ENCODE data around the gene MCF2L. TPM values are rescaled to one million over a fixed set of nuclear protein-coding genes. Genes with fewer than 3 reads are reported as not detected.

MCF2L gene
- total RNA-seq, 1 experiment from 2014 or later, result not detected

- Mint-ChIP-seq H3K27me3 (ENCODE audit: insufficient read depth, unreplicated experiment) (peaks cover 6% of the 10 kb centered on the region), H3K4me3 (ENCODE audit: unreplicated experiment) (no peak overlapping the region), H3K36me3 (ENCODE audit: insufficient read depth, unreplicated experiment) (no peaks in the 10 kb centered on the region), H3K9me3 (ENCODE audit: unreplicated experiment) (no peaks in the 10 kb centered on the region), H3K27ac (ENCODE audit: low read depth, unreplicated experiment) (no peak overlapping the region), H3K4me1 (ENCODE audit: insufficient read depth, unreplicated experiment) (no peaks in the 10 kb centered on the region)
- intact Hi-C loops (cut with micrococcal nuclease), result no loop called here
- TF ChIP-seq CTCF (IDR thresholded peaks at IDR 0.05; ENCODE audit: unreplicated experiment), result no peak
- CTCF ChIA-PET, result no interaction called here
- no TSS peak for BruUV-seq (replicated peaks)
- POLR2A ChIA-PET, result no interaction called here
- no peak for DNase-seq (ENCODE audit: unreplicated experiment)
Observed at GRCh38 chr13:112959701-112960542, 9.1 kb upstream of the MCF2L start.

- DNase-seq (ENCODE audit: unreplicated experiment), result no peak
- no TSS peak for BruUV-seq (replicated peaks)
- H3K36me3 Mint-ChIP-seq (ENCODE audit: insufficient read depth, unreplicated experiment), result no peaks in the 10 kb centered on the region
- no peak for TF ChIP-seq CTCF (IDR thresholded peaks at IDR 0.05; ENCODE audit: unreplicated experiment)
- intact Hi-C loops (cut with micrococcal nuclease), result no loop called here
- H3K9me3 Mint-ChIP-seq (ENCODE audit: unreplicated experiment), result no peaks in the 10 kb centered on the region
- CTCF ChIA-PET, result no interaction called here
- no peak overlapping the region for H3K27ac Mint-ChIP-seq (ENCODE audit: low read depth, unreplicated experiment)
- POLR2A ChIA-PET, result no interaction called here
- peaks cover 13% of the 10 kb centered on the region for H3K27me3 Mint-ChIP-seq (ENCODE audit: insufficient read depth, unreplicated experiment)
- H3K4me3 Mint-ChIP-seq (ENCODE audit: unreplicated experiment), result no peak overlapping the region
- no peaks in the 10 kb centered on the region for H3K4me1 Mint-ChIP-seq (ENCODE audit: insufficient read depth, unreplicated experiment)
Observed at GRCh38 chr13:112960706-112961105, 8.3 kb upstream of the MCF2L start.

GRCh38 chr13:112961457-112962369, 7.3 kb upstream of the MCF2L start:
- POLR2A ChIA-PET, result no interaction called here
- Mint-ChIP-seq H3K9me3 (ENCODE audit: unreplicated experiment) (no peaks in the 10 kb centered on the region), H3K27ac (ENCODE audit: low read depth, unreplicated experiment) (no peak overlapping the region), H3K27me3 (ENCODE audit: insufficient read depth, unreplicated experiment) (peaks cover 24% of the 10 kb centered on the region), H3K4me3 (ENCODE audit: unreplicated experiment) (no peak overlapping the region), H3K36me3 (ENCODE audit: insufficient read depth, unreplicated experiment) (no peaks in the 10 kb centered on the region), H3K4me1 (ENCODE audit: insufficient read depth, unreplicated experiment) (no peaks in the 10 kb centered on the region)
- CTCF ChIA-PET, result no interaction called here
- no peak for TF ChIP-seq CTCF (IDR thresholded peaks at IDR 0.05; ENCODE audit: unreplicated experiment)
- DNase-seq (ENCODE audit: unreplicated experiment), result no peak
- intact Hi-C loops (cut with micrococcal nuclease), result no loop called here
- no TSS peak for BruUV-seq (replicated peaks)

- Mint-ChIP-seq H3K4me1 (ENCODE audit: insufficient read depth, unreplicated experiment) (no peaks in the 10 kb centered on the region), H3K27me3 (ENCODE audit: insufficient read depth, unreplicated experiment) (peaks cover 30% of the 10 kb centered on the region), H3K4me3 (ENCODE audit: unreplicated experiment) (no peak overlapping the region), H3K27ac (ENCODE audit: low read depth, unreplicated experiment) (no peak overlapping the region), H3K36me3 (ENCODE audit: insufficient read depth, unreplicated experiment) (no peaks in the 10 kb centered on the region), H3K9me3 (ENCODE audit: unreplicated experiment) (no peaks in the 10 kb centered on the region)
- intact Hi-C loops (cut with micrococcal nuclease), result no loop called here
- TF ChIP-seq CTCF (IDR thresholded peaks at IDR 0.05; ENCODE audit: unreplicated experiment), result no peak
- no peak for DNase-seq (ENCODE audit: unreplicated experiment)
- POLR2A ChIA-PET, result no interaction called here
- CTCF ChIA-PET, result interaction anchor here (0.6 to 0.7 kb wide), 3 partner anchors 68 to 188 kb away, joined by 3 to 5 read pairs (median 3); no protein-coding TSS in a partner anchor
- BruUV-seq (replicated peaks), result no TSS peak
Observed at GRCh38 chr13:112962396-112962795, 6.6 kb upstream of the MCF2L start.
